Activated CD8-positive, alpha-beta memory T cell treated with anti-CD3 and anti-CD28 coated beads for 1 hour (primary cell): ENCODE results near the gene UBB.
"Not testable (repeated sequence)": the region's sequence is repeated elsewhere in the genome, so short reads cannot be mapped to it uniquely, and the experiment has no call there.

Experiments used
- DNase-seq, 2 donors: peaks; one replicate each; pipeline ENCODE4 v3.0.0-alpha.2; 2020; ENCODE audit warnings: low read depth in 1 of 2; ENCODE audit errors: extremely low read depth in 1 of 2

Gene UBB

GRCh38 chr17:16374146-16374938 is 6.5 kb upstream of the UBB start:
- no peak for DNase-seq

GRCh38 chr17:16377941-16378341 is 3.0 kb upstream of the UBB start:
- no peak for DNase-seq

DNA sequence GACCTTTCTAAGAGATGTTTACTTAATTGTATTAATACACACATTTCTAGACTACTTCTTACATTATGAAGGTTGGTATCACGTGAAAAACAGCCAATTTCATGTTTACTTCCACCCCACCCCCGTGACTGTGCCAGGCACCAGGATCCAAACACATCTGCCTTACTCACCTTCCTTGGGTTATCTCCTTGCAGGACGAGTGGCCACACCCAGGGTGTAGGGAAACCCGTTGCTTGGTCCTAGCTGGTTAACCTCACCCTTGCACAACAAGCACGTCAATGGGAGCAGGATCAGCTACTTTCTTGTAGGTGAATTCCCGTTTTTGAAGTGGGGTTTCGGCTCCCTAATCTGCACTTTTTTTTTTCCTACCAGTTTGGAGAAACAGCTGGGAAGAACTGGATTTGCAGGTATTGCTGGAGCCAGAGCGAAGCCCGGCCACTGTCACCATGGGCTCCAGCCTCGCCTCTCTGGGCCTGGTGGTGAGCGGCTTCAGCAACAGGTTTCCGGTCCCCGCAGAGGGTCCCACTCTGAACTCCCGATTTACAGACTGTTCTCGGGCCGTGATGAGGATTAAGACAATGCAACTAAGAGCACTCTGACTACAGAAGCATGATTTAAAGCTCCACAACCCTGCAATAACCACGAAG is 2.1 kb upstream of the UBB start:
- DNase-seq: no peak

- no peak for DNase-seq
These were observed 1.2 kb upstream of the UBB start for GRCh38 chr17:16379654-16380053.

- DNase-seq: no peak
These were observed 567 bp downstream of the UBB start for GRCh38 chr17:16381496-16381820.

DNA sequence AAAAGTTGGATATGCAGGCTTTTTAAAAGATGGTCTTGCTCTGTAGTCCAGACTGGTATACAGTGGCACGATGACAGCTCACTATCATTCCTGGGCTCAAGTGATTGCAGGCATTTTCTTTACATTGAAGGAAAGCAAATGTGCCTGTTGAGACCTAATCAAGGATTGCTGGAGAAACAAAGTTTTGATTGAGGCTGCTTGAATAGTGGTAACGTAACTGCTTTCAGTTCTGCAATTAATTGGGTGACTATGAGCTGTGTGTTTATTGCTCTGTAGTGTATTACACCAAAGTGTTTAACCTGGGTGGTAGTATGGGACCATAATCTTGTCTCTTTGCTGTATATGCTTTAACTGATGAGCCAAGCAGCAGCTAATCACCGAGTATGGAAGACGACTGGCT is 2.3 kb downstream of the UBB start:
- no peak for DNase-seq

- no peak for DNase-seq
These were observed 2.9 kb downstream of the UBB start for GRCh38 chr17:16383772-16384287.

DNA sequence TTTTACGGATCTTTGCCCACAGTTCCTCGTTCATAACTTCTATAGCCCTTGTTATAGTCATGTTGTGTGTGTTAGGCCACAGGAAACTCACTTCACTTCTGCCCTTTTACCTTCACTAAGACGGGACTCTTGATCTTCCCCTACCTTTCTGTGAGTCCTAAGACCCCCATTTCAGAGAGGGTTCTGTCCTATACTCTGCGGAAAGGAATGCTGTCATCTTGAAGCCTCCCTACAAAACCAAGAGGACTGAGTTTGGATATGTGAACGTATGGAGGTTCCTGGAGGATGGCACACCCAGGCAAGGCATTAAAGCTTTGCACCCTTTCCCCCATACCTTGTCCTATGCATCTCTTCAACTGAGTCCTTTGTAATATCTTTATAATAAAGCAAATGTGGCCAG is 3.7 kb downstream of the UBB start:
- no peak for DNase-seq

GRCh38 chr17:16386126-16386507 is 5.2 kb downstream of the UBB start:
- DNase-seq: not testable (repeated sequence)

- DNase-seq: no peak
These were observed 10.6 kb downstream of the UBB start for GRCh38 chr17:16391451-16391850.

DNA sequence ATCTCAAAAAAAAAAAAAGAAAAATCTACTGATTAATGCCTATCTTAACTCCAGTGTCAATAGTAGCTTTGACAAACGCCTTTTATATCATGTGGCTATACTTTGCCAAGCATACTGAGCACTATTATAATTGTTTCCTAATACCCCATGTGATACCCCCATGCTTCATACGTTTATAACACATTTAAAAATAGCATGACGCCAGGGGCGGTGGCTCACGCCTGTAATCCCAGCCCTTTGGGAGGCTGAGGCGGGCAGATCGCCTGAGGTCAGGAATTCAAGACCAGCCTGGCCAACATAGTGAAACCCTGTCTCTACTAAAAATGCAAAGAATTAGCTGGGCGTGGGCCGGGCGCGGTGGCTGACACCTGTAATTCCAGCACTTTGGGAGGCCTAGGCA is 11.6 kb downstream of the UBB start:
- not testable (repeated sequence) for DNase-seq

DNA sequence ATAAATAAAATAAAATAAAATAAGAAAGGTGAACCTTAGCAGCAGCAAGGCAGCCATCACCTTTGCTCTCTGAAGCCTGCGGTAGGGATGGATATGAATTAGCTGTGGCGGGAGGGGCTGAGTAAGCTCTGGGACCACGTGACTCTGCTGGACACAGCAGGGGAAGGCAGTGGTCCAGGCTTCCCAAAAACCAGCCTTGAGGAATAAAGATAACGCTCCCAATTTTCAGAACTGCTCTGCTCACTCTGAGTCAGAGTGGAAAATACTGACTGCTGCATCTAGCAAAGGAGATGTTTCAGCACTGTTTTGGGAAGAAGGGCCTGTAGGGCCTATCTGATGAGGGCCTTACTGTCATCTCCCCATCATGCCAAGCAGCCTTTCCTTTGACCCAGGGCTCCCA is 15.0 kb downstream of the UBB start:
- DNase-seq: not testable (repeated sequence)

DNA sequence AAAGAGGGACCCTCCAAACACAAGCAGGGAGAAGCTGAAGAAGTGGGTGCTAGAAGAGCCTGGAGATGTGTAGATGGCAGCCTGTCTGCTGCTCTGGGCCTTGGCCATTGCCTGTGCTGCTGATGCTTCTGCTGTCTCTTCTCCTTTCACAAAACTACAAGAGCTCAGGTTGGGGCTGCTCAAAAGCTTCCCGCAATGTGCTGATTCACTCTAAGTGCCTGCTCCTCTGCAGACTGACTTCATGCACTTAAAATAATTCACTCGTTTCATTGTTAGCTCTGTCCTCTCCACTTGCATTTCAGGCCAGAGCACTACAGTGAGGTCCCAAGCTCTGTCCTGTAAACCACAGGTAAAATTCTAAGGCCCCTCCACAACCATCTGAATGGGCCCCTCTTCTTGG is 15.8 kb downstream of the UBB start:
- DNase-seq: not testable (repeated sequence)

- no peak for DNase-seq
These were observed 17.7 kb downstream of the UBB start for GRCh38 chr17:16398270-16399267.

DNA sequence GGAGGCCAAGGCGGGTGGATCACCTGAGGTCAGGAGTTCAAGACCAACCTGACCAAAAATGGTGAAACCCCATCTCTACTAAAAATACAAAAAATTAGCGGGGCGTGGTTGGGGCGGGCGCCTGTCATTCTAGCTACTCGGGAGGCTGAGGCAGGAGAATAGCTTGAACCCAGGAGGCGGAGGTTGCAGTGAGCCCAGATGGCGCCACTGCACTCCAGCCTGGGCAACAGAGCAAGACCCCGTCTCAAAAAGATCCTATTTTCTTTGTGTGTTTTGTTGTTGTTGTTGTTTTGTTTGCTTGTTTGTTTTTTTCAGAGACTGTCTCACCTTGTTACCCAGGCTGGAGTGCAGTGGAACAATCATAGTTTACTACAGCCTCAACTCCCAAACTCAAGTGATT is 23.0 kb downstream of the UBB start:
- DNase-seq: not testable (repeated sequence)

- no peak for DNase-seq
These were observed 26.1 kb downstream of the UBB start for GRCh38 chr17:16406742-16407674.

DNA sequence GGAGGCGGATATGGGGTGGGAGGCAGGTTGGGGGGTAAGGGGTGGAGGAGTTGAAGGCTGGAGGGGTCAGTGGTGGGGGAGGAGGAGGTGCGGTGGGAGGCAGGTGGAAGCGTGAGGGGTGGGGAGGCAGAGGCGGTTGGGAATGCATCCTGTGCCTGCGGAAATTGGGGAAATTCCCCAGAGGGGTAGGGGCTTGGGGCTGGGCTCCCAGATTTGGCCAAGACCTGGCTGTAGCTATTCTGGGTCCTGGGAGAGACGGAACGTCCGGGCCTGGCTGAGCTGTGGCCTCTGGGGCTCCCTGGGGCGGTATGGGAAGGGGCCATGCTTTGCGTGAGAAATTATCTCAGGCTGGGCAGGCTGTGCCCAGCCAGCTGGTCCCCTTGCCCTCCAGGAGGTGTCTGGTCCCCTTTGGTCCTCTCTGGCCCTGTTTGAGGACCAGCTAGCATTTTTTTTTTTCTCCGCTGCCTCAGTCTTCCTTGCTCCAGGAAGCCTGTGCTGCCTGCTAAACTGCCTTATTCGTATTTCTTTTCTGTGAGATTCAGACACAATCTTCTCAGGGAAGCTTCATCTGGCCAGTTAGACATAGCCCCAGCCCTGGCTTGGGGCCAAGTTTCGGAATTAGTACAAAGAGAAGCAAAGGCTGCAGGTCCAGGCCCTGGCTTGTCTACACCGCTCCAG is 27.2 kb downstream of the UBB start:
- no peak for DNase-seq

GRCh38 chr17:16415031-16415924 is 34.4 kb downstream of the UBB start, which contains the start of gene TRPV2:
Gene TRPV2, plus strand, starts transcription at chr17:16415571. Its CDS starts 2,098 bp downstream, at chr17:16417669.
- no peak for DNase-seq
